Stimulated activated CD4-positive, alpha-beta T cell treated with anti-CD3 and anti-CD28 coated beads, Interleukin-4, amount 100 ng/mL, for 1 hour (primary cell): ENCODE results near the gene DFFB.

Source experiments
- DNase-seq: peaks from one replicate; pipeline ENCODE4 v3.0.0-alpha.2; 2020

Gene DFFB

GRCh38 chr1:3898994-3899753, 41.9 kb downstream of the DFFB start:
- no peak for DNase-seq

- DNase-seq, result no peak
Measured at GRCh38 chr1:3899754-3900149, 42.5 kb downstream of the DFFB start.

- DNase-seq, result peak; percentile 91
Measured at GRCh38 chr1:3900150-3900968, 43.1 kb downstream of the DFFB start, which contains the start of gene C1orf174. TSS of gene C1orf174 (minus strand) at chr1:3900272. CDS start at chr1:3900186, 86 bp downstream.

- peak; percentile 85 for DNase-seq
Measured at GRCh38 chr1:3900969-3901529, 43.8 kb downstream of the DFFB start.

GRCh38 chr1:3902111-3902511, 44.8 kb downstream of the DFFB start:
- DNase-seq, result no peak

GRCh38 chr1:3902571-3903091, 45.4 kb downstream of the DFFB start:
- DNase-seq, result no peak

GRCh38 chr1:3903141-3904005, 46.1 kb downstream of the DFFB start:
- DNase-seq, result no peak

- no peak for DNase-seq
Measured at GRCh38 chr1:3904006-3904842, 46.9 kb downstream of the DFFB start.

GRCh38 chr1:3904843-3905185, 47.5 kb downstream of the DFFB start:
- DNase-seq, result no peak

GRCh38 chr1:3905266-3905952, 48.1 kb downstream of the DFFB start:
- no peak for DNase-seq

GRCh38 chr1:3905953-3906671, 48.8 kb downstream of the DFFB start:
- DNase-seq, result no peak

- DNase-seq, result no peak
Measured at GRCh38 chr1:3906672-3907020, 49.4 kb downstream of the DFFB start.

GRCh38 chr1:3907031-3907534, 49.8 kb downstream of the DFFB start:
- DNase-seq, result peak; percentile 29

GRCh38 chr1:3907621-3908165, 50.4 kb downstream of the DFFB start:
- no peak for DNase-seq

GRCh38 chr1:3908886-3909517, 51.7 kb downstream of the DFFB start:
- DNase-seq, result no peak

- DNase-seq, result no peak
Measured at GRCh38 chr1:3909615-3910014, 52.3 kb downstream of the DFFB start.

GRCh38 chr1:3910049-3910731, 52.9 kb downstream of the DFFB start:
- DNase-seq, result no peak
